Osteocyte (in vitro differentiated cells): ENCODE measurements around the gene KRT80. TPM values are rescaled to one million over a fixed set of nuclear protein-coding genes. Genes with fewer than 3 reads are reported as not detected.

Experiments
- DNase-seq: peaks from one replicate; pipeline ENCODE4 v3.0.0; 2021; ENCODE audit warnings: mixed read lengths; ENCODE audit not compliant: unreplicated experiment; ENCODE audit errors: extremely low spot score
- H3K27ac Mint-ChIP-seq: one replicate; pipeline ENCODE4 v1.8.0; 2021; ENCODE audit warnings: mild to moderate bottlenecking, mixed read lengths; ENCODE audit not compliant: unreplicated experiment
- H3K27me3 Mint-ChIP-seq: one replicate; pipeline ENCODE4 v1.8.0; 2021; ENCODE audit warnings: mixed read lengths; ENCODE audit not compliant: unreplicated experiment
- H3K36me3 Mint-ChIP-seq: one replicate; pipeline ENCODE4 v1.8.0; 2021; ENCODE audit warnings: mixed read lengths; ENCODE audit not compliant: unreplicated experiment
- H3K4me1 Mint-ChIP-seq: one replicate; pipeline ENCODE4 v1.8.0; 2021; ENCODE audit warnings: mixed read lengths; ENCODE audit not compliant: unreplicated experiment
- H3K4me3 Mint-ChIP-seq: one replicate; pipeline ENCODE4 v1.8.0; 2021; ENCODE audit warnings: mild to moderate bottlenecking, moderate library complexity, mixed read lengths; ENCODE audit not compliant: unreplicated experiment
- H3K9me3 Mint-ChIP-seq: one replicate; pipeline ENCODE4 v1.8.0; 2021; ENCODE audit warnings: mixed read lengths; ENCODE audit not compliant: unreplicated experiment
- total RNA-seq: library from RNA; stranded (reverse); gene quantifications from 2 replicates; pipeline ENCODE4 v1.2.1, GENCODE V29; 2021
- TF ChIP-seq, protein P1 (sequence below): fragments of 200-600 bp; sonication (generic); IDR thresholded peaks from 2 replicates; pipeline ENCODE4 v1.5.0; 2021; ENCODE audit warnings: antibody characterized with exemption, mild to moderate bottlenecking, moderate library complexity

The KRT80 gene
- total RNA-seq, 1 donor from 2014 or later: 9.9 TPM

DNA sequence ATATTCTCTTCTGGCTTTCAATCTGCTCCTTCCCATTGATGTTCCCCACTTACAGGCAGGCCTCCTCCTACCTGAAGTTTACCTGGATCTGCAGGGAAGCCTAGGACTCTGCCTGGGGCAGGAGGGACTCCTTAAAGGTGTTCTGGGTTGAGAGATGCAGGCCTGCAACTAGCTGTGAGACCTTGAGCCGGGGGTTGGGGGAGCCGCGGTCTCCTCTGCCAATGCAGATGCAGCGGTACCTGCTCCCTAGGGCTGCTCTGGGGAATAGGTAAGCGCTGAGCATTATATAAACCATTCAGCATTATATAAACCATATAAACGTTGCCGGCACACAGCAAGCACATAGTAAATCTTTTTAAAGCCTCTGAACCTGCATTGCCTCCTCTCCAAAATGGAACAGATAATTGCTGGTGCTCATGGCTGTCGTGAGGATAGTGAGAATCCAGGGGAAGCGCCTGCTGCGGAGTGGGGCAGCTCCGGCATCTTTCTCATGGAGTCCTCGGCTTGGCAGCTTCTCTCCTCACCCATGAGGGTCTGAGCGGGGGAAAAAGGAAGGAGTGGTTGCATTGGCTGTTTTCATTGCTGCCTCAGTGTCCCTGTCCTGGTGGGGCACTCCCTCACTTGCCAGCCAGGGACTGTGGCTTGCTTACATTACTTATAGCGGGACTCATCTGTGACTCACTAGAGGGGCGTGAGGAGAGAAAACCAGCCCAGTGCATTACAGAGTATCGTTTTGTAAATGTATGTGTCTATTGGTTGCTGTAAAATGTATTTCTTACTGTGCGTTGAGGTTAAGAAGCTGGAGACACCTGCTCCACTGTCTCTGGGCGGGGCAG lies 12.5 kb upstream of the KRT80 start:
- H3K27ac Mint-ChIP-seq: peak overlapping the region; percentile 52
- H3K27me3 Mint-ChIP-seq: no peaks in the 10 kb centered on the region
- TF ChIP-seq, protein P1, sequence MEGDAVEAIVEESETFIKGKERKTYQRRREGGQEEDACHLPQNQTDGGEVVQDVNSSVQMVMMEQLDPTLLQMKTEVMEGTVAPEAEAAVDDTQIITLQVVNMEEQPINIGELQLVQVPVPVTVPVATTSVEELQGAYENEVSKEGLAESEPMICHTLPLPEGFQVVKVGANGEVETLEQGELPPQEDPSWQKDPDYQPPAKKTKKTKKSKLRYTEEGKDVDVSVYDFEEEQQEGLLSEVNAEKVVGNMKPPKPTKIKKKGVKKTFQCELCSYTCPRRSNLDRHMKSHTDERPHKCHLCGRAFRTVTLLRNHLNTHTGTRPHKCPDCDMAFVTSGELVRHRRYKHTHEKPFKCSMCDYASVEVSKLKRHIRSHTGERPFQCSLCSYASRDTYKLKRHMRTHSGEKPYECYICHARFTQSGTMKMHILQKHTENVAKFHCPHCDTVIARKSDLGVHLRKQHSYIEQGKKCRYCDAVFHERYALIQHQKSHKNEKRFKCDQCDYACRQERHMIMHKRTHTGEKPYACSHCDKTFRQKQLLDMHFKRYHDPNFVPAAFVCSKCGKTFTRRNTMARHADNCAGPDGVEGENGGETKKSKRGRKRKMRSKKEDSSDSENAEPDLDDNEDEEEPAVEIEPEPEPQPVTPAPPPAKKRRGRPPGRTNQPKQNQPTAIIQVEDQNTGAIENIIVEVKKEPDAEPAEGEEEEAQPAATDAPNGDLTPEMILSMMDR: no peak
- H3K9me3 Mint-ChIP-seq: no peaks in the 10 kb centered on the region
- peaks cover 73% of the 10 kb centered on the region for H3K4me1 Mint-ChIP-seq
- no peak for DNase-seq
- H3K4me3 Mint-ChIP-seq: no peak overlapping the region
- no peaks in the 10 kb centered on the region for H3K36me3 Mint-ChIP-seq

DNA sequence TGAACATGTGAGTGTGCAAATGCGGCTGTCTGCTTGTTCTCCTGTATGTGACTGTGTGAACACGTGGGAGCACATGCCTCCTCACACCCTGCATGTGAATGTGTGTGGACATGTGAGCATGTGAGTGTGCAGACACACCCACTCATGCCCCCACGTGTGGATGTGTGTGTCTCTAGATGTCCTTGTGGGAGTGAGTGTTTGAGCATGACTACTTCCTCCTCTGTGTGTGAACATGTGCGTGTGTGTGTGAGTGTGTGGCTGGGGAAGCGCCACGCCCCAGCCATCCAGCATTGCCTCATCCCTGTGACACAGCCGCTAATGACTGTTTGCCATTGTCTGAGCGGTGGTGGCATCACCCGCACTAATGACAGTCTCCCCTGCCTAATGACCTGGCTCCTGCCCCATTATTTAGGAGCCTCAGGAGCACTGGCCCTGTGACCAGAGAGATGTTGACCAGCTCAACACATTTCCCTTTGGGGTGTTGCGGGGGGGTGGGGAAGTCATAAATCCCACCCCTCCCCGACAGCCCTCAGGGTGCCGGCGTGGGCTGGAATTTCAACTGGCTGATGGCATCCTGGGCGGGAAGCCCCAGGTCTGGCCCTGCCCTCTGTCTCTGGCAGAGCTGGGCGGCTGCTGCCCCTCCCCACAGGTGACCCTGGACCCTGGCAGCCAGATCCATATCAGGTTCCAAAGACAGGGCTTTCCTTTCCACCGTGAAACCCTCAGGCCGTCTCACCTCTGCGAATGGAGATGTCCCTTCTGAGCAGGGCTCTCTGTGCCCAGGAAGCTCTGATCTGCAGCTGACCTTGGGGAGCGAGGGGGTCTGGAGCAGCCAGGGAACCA lies 11.5 kb upstream of the KRT80 start:
- no peaks in the 10 kb centered on the region for H3K27me3 Mint-ChIP-seq
- peak overlapping the region; percentile 52 for H3K27ac Mint-ChIP-seq
- TF ChIP-seq, protein P1: no peak
- peaks cover 76% of the 10 kb centered on the region for H3K4me1 Mint-ChIP-seq
- DNase-seq: no peak
- no peaks in the 10 kb centered on the region for H3K9me3 Mint-ChIP-seq
- peak overlapping the region; percentile 46 for H3K4me3 Mint-ChIP-seq
- H3K36me3 Mint-ChIP-seq: no peaks in the 10 kb centered on the region

DNA sequence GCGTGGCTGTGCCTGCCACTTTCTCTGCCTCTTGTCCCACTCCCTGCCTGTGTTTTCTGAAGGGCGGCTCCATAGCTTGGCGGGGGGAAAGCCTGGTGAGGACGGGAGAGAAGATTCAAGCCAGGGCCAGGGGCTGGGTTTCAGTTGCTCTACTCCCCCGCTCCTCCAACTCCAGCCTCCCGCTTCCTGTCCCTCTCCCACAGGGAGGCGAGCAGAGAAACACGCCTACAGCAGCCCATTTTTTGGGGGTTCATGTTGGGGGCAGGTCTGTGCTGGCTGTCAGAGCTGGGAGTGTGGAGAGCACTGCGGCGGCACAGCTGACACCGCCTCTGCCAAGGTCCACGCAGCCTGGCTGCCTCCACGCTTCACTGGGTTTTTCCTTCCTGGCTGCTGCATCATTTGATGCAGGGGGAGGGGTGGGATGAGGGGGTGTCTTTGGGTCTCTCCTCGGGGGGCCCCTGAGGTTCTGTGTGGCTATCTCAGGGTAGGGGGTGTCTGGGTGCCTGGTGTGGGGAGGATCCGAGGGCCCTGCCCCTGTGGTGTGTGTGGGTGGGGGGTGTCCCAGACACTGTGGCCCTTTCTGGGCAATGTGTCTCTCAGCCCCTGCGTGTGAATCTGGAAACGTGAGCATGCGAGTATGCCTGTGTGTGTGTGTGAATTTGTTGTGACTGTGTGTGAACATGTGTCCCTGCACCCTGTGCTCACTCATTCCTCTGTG lies 10.7 kb upstream of the KRT80 start:
- DNase-seq: no peak
- no peaks in the 10 kb centered on the region for H3K9me3 Mint-ChIP-seq
- H3K4me3 Mint-ChIP-seq: peak overlapping the region; percentile 46
- no peaks in the 10 kb centered on the region for H3K27me3 Mint-ChIP-seq
- peak overlapping the region; percentile 52 for H3K27ac Mint-ChIP-seq
- H3K36me3 Mint-ChIP-seq: no peaks in the 10 kb centered on the region
- H3K4me1 Mint-ChIP-seq: peaks cover 71% of the 10 kb centered on the region
- TF ChIP-seq, protein P1: no peak

DNA sequence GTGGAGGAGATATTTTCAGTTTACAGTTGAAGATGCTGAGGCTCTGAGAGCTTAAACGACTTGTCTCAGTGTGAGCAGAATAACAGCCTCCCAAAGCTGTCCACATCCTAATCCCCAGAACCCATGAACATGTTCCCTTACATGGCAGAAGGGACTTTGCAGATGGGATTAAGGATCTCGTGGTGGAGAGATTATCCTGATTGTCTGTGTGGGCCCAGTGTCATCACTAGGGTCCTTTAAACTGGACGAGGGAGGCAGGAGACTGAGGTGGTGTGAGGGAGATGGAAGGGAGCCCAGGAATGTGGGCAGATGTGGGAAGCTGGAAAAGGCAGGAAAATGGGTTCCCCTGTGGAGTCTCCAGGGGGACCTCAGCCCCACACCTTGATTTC lies 9.6 kb upstream of the KRT80 start:
- TF ChIP-seq, protein P1: no peak
- Mint-ChIP-seq H3K9me3 (no peaks in the 10 kb centered on the region), H3K36me3 (no peaks in the 10 kb centered on the region), H3K4me3 (no peak overlapping the region), H3K27ac (peak overlapping the region; percentile 52), H3K4me1 (peaks cover 61% of the 10 kb centered on the region), H3K27me3 (no peaks in the 10 kb centered on the region)
- no peak for DNase-seq
